GM12878 (cell line): ENCODE measurements around the gene SRGAP2C.
"Not testable (repeated sequence)": the region's sequence is repeated elsewhere in the genome, so short reads cannot be mapped to it uniquely, and the experiment has no call there.

ENCODE experiments used
- CBFB ChIP-seq: IDR thresholded peaks from 2 replicates; pipeline ENCODE4 v1.6.1; 2016; ENCODE audit warnings: antibody characterized with exemption, low read depth
- CREB1 ChIP-seq: IDR thresholded peaks from 2 replicates; pipeline ENCODE4 v1.6.1; 2012; ENCODE audit warnings: low read depth, mild to moderate bottlenecking, inconsistent platforms
- EZH2 ChIP-seq: IDR thresholded peaks from 2 replicates; pipeline ENCODE4 v1.6.1; 2012; ENCODE audit warnings: low read depth, mild to moderate bottlenecking, control low read depth, inconsistent platforms, low read length, borderline replicate concordance; ENCODE audit not compliant: control insufficient read depth
- KDM1A ChIP-seq: fragments of 200-600 bp; sonication (generic); IDR thresholded peaks from 2 replicates; pipeline ENCODE4 v1.6.1; 2016; ENCODE audit warnings: borderline replicate concordance
- NFYA ChIP-seq: IDR thresholded peaks from 2 replicates; pipeline ENCODE4 v1.6.1; 2011; ENCODE audit warnings: low read depth, mild to moderate bottlenecking, low read length, improper control_type of control experiment, borderline replicate concordance
- POLR2AphosphoS5 ChIP-seq: IDR thresholded peaks from 2 replicates; pipeline ENCODE4 v1.6.1; 2011; ENCODE audit warnings: mild to moderate bottlenecking, low read length, inconsistent platforms
- SP1 ChIP-seq: IDR thresholded peaks from one replicate; pipeline ENCODE4 v1.6.1; 2011; ENCODE audit warnings: low read depth, low read length
- STAT3 ChIP-seq: IDR thresholded peaks from 2 replicates; pipeline ENCODE4 v1.6.1; 2011; ENCODE audit warnings: low read depth, low read length, improper control_type of control experiment
- TAF1 ChIP-seq: IDR thresholded peaks from 2 replicates; pipeline ENCODE4 v1.6.1; 2011; ENCODE audit warnings: mild to moderate bottlenecking, low read depth, low read length, borderline replicate concordance
- ZNF24 ChIP-seq: fragments of 450-650 bp; IDR thresholded peaks from 2 replicates; pipeline ENCODE4 v1.6.1; 2017; ENCODE audit warnings: antibody characterized with exemption, mild to moderate bottlenecking
- ZNF274 ChIP-seq: IDR thresholded peaks from one replicate; pipeline ENCODE4 v1.8.0; 2011; ENCODE audit not compliant: insufficient read length, insufficient read depth
- TF ChIP-seq, protein P1 (sequence below), 3 experiments: IDR thresholded peaks in 2 of 3; conservative IDR thresholded peaks in 1 of 3; 2 replicates each; pipeline ENCODE4 v1.5.1; 2011; ENCODE audit warnings: low read depth in 3 of 3, low read length in 3 of 3, mild to moderate bottlenecking in 3 of 3, control low read depth in 2 of 3, moderate library complexity in 2 of 3, inconsistent platforms in 1 of 3, mixed read lengths in 1 of 3; ENCODE audit not compliant: control insufficient read depth in 2 of 3, insufficient read depth in 1 of 3; ENCODE audit errors: extremely low read depth in 1 of 3
- TF ChIP-seq, protein P2 (sequence below): IDR thresholded peaks from 2 replicates; pipeline ENCODE4 v1.6.1; 2012; ENCODE audit warnings: low read depth, low read length, improper control_type of control experiment
- TF ChIP-seq, protein P3 (sequence below): IDR thresholded peaks from 2 replicates; pipeline ENCODE4 v1.6.1; 2012; ENCODE audit warnings: low read depth, low read length, improper control_type of control experiment

DNA sequence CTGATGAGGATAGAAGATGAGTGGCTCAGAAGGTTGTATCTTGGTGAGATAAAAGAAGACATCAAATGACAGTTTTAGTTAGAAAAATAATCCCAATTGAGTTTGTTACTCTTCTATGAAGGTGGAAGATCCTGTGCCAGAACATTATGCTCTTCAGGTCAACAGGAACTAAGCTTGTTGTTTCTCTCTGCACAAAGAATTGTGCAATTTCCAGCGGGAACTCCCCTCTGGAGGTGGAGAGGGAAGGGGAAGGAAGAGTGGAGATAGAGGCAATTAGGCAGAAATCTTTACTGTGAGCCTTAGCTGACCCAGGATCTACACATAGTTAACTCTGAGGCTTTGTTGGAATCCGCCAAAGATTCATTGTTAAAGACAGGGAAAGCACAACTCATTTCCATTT is 77.4 kb downstream of the SRGAP2C start:
- TF ChIP-seq TAF1, ZNF24, CREB1, SP1, NFYA, POLR2AphosphoS5, STAT3, ZNF274, EZH2, CBFB, KDM1A: not testable (repeated sequence)
- TF ChIP-seq, protein P1, sequence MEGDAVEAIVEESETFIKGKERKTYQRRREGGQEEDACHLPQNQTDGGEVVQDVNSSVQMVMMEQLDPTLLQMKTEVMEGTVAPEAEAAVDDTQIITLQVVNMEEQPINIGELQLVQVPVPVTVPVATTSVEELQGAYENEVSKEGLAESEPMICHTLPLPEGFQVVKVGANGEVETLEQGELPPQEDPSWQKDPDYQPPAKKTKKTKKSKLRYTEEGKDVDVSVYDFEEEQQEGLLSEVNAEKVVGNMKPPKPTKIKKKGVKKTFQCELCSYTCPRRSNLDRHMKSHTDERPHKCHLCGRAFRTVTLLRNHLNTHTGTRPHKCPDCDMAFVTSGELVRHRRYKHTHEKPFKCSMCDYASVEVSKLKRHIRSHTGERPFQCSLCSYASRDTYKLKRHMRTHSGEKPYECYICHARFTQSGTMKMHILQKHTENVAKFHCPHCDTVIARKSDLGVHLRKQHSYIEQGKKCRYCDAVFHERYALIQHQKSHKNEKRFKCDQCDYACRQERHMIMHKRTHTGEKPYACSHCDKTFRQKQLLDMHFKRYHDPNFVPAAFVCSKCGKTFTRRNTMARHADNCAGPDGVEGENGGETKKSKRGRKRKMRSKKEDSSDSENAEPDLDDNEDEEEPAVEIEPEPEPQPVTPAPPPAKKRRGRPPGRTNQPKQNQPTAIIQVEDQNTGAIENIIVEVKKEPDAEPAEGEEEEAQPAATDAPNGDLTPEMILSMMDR (IDR thresholded peaks at IDR 0.05 in 2 of 3, conservative IDR thresholded peaks at IDR 0.05 in 1 of 3; ENCODE audit: control insufficient read depth in 2 of 3, extremely low read depth in 1 of 3, insufficient read depth in 1 of 3, low read depth in 3 of 3, low read length in 3 of 3), result not testable (repeated sequence)
- TF ChIP-seq, protein P2, sequence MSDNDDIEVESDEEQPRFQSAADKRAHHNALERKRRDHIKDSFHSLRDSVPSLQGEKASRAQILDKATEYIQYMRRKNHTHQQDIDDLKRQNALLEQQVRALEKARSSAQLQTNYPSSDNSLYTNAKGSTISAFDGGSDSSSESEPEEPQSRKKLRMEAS, result not testable (repeated sequence)
- TF ChIP-seq, protein P3, sequence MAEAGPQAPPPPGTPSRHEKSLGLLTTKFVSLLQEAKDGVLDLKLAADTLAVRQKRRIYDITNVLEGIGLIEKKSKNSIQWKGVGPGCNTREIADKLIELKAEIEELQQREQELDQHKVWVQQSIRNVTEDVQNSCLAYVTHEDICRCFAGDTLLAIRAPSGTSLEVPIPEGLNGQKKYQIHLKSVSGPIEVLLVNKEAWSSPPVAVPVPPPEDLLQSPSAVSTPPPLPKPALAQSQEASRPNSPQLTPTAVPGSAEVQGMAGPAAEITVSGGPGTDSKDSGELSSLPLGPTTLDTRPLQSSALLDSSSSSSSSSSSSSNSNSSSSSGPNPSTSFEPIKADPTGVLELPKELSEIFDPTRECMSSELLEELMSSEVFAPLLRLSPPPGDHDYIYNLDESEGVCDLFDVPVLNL, result not testable (repeated sequence)
